ENCODE measurements around the gene SERPINA5.

The SERPINA5 gene

DNA sequence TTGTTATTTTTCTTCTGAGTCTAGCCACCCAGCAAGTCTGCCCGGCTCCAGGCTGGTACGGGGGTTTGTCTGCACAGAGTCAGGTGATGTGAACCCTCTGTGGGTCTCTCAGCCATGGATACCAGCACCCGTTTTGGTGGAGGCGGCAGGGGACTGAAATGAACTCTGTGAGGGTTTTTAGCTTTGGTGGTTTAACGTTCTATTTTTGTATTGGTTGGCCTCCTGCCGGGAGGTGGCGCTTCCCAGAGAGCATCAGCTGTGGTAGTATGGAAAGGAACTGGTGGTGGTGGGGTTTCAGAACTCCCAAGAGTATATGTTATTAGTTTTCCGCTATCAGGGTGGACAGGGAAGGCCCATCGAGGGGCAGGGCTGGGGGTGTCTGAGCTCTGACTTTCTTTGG is 25.2 kb upstream of the SERPINA5 start:
- no peak for DNase-seq (ENCODE audit: low read depth)
- TF ChIP-seq, protein P1, sequence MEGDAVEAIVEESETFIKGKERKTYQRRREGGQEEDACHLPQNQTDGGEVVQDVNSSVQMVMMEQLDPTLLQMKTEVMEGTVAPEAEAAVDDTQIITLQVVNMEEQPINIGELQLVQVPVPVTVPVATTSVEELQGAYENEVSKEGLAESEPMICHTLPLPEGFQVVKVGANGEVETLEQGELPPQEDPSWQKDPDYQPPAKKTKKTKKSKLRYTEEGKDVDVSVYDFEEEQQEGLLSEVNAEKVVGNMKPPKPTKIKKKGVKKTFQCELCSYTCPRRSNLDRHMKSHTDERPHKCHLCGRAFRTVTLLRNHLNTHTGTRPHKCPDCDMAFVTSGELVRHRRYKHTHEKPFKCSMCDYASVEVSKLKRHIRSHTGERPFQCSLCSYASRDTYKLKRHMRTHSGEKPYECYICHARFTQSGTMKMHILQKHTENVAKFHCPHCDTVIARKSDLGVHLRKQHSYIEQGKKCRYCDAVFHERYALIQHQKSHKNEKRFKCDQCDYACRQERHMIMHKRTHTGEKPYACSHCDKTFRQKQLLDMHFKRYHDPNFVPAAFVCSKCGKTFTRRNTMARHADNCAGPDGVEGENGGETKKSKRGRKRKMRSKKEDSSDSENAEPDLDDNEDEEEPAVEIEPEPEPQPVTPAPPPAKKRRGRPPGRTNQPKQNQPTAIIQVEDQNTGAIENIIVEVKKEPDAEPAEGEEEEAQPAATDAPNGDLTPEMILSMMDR (conservative IDR thresholded peaks at IDR 0.05; ENCODE audit: low read depth, low read length), result no peak
- no peak overlapping the region for H3K4me3 ChIP-seq (ENCODE audit: low read length)

GRCh38 chr14:94557327-94557726 is 23.9 kb upstream of the SERPINA5 start:
- TF ChIP-seq, protein P1 (conservative IDR thresholded peaks at IDR 0.05; ENCODE audit: low read depth, low read length), result no peak
- no peak for DNase-seq (ENCODE audit: low read depth)
- no peak overlapping the region for H3K4me3 ChIP-seq (ENCODE audit: low read length)

DNA sequence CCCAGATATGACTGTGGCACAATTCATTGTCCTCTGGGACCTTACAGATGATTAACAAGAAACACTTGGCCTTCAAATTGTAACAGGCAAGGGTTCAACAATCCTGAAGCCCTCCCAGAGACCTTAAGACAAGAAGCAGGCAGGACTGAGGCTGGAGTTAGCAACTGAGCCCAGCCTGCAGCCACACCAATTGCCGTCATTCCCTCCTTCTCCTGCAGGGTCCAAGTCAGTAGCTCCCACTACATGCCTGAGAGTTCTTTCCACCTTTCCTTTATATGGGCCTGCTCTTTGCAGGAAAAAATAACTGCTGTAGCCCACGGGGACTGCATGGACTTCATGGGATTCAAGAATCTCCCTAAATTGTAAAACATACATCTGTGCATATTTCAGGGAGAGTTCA is 22.4 kb upstream of the SERPINA5 start:
- TF ChIP-seq, protein P1 (conservative IDR thresholded peaks at IDR 0.05; ENCODE audit: low read depth, low read length), result no peak
- DNase-seq (ENCODE audit: low read depth), result no peak

DNA sequence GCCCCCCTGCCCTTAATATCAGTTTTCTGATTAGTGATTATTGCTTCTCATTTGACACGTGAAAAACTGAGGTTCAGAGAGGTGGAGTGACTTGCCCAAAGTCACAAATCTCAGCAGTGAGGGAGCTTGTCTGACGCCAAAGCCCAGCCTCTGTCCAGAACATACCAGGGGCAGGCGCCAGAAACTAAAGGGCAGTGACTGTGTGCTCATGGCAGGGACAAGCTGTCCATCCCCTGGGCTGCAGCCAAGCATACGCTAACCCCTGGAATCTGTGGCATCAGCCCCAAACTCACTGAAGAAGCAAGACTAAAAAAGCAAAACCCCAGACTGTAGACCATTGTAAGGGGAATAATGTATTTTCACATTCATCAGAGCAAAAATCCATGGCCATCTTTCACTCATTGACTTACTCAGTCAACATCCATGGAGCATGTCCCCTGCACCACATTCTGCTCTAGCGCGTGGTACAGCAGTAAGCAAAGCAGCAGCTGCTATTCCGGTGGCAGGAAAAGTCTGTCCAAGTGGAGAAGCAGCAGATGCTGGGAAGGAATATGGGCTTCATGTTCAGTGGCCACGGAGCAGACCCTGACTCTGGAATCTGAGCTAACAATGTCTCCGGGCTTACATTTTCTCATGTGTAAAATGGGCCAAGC is 21.5 kb upstream of the SERPINA5 start:
- H3K4me3 ChIP-seq (ENCODE audit: low read length), result no peak overlapping the region
- TF ChIP-seq, protein P1 (conservative IDR thresholded peaks at IDR 0.05; ENCODE audit: low read depth, low read length), result no peak
- DNase-seq (ENCODE audit: low read depth), result no peak

More for the DNA sequence above, 22.4 kb upstream of the SERPINA5 start:
- H3K4me3 ChIP-seq (ENCODE audit: low read length), result no peak overlapping the region

DNA sequence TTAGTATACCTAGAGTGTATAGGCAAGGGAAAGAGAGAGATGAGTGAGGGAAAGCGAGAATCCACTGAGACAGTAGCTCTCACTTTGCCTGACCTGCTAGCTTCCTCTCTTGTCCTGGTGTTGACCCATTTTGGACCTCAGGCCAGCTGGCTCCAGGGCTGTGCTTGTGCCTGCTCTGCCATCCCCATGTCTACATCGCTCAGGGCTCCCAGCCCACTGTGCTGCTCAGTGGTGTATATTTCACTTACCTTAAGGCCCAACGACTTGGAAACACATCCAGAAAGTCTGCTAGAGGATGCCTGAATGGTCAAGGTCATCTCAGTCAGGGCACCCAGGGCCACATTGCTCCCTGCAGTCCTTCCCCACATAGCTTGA is 20.9 kb upstream of the SERPINA5 start:
- TF ChIP-seq, protein P1 (conservative IDR thresholded peaks at IDR 0.05; ENCODE audit: low read depth, low read length), result no peak
- DNase-seq (ENCODE audit: low read depth), result no peak
- no peak overlapping the region for H3K4me3 ChIP-seq (ENCODE audit: low read length)

GRCh38 chr14:94560751-94561655 is 20.2 kb upstream of the SERPINA5 start, which contains the start of gene SERPINA4:
TSS of gene SERPINA4 (plus strand) at chr14:94561442. CDS start at chr14:94563483, 2,041 bp downstream.
- TF ChIP-seq, protein P1 (conservative IDR thresholded peaks at IDR 0.05; ENCODE audit: low read depth, low read length), result no peak
- H3K4me3 ChIP-seq (ENCODE audit: low read length), result no peak within 1 kb of the TSS
- no peak for DNase-seq (ENCODE audit: low read depth)
